HG03175 (cell line): ENCODE results near the gene USP13.
A peak's percentile ranks its signal among the peaks of the same experiment; 100 is the strongest.
"Not testable (repeated sequence)": the region's sequence is repeated elsewhere in the genome, so short reads cannot be mapped to it uniquely, and the experiment has no call there.

Experiments used
- ATAC-seq: cut with Tn5 transposase; IDR thresholded peaks from one replicate; pipeline ENCODE4 v1.9.1; 2021; ENCODE audit warnings: mild to moderate bottlenecking, moderate library complexity; ENCODE audit not compliant: unreplicated experiment

USP13 gene, protein sequence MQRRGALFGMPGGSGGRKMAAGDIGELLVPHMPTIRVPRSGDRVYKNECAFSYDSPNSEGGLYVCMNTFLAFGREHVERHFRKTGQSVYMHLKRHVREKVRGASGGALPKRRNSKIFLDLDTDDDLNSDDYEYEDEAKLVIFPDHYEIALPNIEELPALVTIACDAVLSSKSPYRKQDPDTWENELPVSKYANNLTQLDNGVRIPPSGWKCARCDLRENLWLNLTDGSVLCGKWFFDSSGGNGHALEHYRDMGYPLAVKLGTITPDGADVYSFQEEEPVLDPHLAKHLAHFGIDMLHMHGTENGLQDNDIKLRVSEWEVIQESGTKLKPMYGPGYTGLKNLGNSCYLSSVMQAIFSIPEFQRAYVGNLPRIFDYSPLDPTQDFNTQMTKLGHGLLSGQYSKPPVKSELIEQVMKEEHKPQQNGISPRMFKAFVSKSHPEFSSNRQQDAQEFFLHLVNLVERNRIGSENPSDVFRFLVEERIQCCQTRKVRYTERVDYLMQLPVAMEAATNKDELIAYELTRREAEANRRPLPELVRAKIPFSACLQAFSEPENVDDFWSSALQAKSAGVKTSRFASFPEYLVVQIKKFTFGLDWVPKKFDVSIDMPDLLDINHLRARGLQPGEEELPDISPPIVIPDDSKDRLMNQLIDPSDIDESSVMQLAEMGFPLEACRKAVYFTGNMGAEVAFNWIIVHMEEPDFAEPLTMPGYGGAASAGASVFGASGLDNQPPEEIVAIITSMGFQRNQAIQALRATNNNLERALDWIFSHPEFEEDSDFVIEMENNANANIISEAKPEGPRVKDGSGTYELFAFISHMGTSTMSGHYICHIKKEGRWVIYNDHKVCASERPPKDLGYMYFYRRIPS

GRCh38 chr3:179652447-179653095 lies at the start of gene USP13:
Gene USP13 (plus strand): TSS chr3:179653040. CDS start chr3:179653226, 186 bp downstream.
- peak; percentile 60 for ATAC-seq

DNA sequence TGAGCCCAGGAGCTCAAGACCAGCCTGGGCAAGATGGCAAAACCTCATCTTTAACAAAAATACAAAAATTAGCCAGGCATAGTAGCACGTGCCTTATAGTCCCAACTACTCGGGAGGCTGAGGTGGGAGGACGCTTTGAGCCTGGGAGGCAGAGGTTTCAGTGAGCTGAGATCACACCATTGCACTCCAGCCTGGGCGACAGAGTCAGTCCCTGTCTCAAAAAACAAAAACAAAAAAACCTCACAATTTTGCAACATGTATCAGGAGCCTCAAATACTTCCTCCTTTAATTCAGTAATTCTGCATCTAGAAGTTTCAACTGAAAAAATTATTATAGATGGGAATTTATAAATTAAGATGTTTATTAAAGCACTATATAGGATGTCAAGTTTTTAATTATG lies 49.5 kb upstream of the USP13 start:
- ATAC-seq = no peak

DNA sequence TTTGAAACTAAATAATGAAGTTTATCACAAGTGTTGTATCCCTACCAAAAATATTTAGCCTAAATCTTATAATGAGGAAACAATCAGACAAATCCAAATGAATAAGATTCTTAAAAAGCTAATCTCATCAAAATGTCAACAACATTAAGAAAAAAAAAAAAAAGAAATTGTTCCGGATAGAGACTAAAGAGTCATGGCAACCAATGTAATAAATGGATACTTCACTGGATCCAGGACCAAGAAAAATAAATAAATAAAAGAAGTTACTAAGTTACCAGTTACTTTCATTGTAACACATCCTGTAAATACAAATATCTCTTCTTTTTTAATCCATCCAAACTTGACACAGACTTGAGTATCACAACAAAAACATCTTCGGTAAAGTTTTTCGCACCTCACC lies 49.0 kb upstream of the USP13 start:
- peak; percentile 0 for ATAC-seq

DNA sequence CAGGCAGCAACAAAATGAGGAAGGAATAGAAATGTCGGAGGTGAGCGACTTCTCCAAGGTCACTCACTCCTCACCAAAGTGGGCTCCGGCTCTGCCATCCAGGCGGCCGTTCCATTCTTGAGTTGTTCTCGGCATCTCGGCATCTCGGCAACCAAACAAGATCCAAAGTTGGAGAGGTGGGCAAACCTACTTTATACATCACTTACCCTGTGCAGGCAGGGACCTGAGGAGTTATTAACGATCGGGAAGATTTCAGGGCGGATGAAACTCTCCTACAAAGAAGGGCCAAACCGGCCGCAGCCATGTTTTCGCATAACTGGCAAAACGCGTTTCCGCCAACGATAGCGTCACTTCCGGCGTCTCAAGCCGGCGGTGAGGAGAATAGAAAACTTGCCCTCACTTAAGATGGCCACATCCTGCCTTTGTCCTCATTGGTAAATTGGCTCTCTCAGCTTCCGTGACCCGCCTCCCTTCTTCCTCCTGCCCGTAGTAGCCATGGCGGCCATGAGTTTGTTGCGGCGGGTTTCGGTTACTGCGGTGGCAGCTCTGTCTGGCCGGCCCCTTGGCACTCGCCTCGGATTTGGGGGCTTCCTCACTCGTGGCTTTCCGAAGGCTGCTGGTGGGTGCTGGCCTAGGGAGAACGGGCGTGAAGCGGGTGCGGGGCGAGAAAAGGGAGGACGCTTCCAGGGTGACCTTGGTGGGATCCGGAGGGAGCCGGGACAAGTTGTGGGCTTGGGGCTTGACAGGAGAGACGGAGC lies 48.3 kb upstream of the USP13 start, which contains the start of the genes MRPL47 and NDUFB5:
MRPL47 (minus strand) TSS at position 318 of the 758 bp plus-strand sequence; CDS start at position 304, 14 bp downstream.
NDUFB5 (plus strand) TSS at position 474 of the 758 bp plus-strand sequence; CDS start at position 496, 22 bp downstream.
- ATAC-seq = peak; percentile 95

- ATAC-seq = peak; percentile 13
These were observed 46.2 kb upstream of the USP13 start for GRCh38 chr3:179606534-179607085.

DNA sequence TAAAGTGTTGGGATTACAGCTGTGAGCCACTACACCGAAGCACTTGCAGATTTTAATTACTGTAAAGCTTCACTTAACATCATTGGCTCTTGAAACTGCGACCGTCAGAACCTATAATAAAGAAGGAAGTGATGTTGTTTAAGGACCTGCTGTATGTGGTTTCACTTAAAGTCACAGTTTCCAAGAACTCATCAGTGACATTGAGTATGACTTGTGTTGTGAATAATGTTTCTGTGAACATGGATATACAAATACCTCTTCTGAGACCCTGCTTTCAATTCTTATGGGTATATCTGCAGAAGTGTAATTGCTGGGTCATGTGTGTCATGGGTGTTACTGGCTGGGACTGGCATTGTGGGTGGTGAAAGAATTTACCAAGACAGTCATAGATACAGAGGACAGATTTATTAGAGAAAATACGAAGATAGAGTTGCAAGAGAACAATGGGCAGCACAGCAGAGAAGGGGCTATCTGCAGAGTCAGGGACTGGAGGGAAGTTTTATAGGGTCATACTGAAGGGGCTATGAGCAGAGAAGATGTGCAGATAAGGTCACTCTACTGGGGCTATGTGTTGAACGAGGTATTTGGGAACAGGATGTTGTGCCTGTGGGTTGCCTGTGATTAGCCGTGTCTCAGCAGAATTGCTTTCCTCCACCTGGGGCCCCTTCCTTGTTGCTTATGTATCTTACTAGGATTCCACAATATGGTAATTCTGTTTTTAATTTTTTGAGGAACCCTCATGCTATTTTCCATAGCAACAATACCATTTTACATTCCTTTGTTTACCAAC lies 43.7 kb upstream of the USP13 start:
- ATAC-seq = peak; percentile 58

DNA sequence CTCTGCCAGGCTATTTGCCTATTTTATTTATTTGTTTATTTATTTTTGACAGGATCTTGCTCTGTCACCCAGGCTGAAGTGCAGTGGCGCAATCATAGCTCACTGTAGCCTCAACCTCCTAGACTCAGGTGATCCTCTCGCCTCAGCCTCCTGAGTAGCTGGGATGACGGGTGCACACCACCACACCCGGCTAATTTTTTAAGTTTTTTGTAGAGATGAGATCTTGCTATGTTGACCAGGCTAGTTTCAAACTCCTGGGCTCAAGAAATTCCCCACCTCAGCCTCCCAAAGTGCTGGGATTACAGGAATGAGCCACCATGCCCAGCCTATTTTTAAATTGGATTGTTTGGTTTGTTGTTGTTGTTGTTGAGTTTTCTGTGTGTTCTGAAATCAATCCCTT lies 42.8 kb upstream of the USP13 start:
- no peak for ATAC-seq

GRCh38 chr3:179613807-179614206 lies 39.0 kb upstream of the USP13 start:
- no peak for ATAC-seq

DNA sequence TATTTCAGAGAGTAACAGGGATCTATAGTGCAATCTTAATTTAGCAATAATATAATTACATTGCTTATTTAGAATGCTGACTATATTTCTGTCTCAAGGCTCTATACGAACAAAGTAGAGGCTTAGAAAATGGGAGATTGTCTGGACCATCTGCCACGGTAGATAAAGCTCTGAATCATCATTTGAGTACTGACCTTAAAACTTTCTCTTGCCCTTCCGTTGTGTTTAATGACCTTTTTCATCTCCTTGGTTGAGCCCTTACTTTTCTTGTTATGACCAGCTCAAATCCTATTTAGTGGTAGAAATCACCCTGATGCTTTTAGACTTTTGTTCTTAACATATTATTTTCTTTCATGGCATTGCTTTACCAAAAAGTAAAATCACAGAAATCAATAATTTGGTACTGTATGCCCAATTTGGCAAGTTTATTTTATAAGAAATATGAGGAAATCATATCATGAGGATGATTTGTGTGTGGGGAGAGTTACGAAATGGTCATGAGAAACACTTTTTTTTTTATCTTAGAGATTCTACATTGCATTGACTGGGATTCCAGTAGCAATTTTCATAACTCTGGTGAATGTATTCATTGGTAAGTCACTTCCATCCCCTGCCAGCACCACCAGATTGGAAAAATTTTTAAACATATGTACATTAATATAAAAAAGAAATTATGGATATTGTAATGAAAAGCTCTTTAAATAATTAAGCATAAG lies 37.2 kb upstream of the USP13 start:
- ATAC-seq = no peak

GRCh38 chr3:179622023-179622422 lies 30.8 kb upstream of the USP13 start:
- ATAC-seq = no peak

DNA sequence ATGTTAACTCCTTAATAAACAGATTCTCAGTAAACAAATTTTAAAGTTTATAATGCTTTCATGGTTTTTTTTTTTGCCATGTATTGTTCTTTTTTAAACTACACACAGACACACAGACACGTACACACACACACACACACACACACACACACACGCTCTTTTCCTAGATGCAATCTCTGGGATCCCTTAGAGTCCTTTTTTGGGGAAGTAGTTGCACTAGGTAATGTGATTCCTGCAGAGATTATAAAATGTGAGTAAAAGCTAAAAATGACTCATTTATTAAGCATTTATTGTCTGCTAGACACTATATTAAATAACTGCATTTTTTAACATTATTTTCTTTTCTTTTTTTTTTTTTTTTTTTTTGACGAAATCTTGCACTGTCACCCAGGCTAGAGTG lies 28.4 kb upstream of the USP13 start:
- no peak for ATAC-seq

DNA sequence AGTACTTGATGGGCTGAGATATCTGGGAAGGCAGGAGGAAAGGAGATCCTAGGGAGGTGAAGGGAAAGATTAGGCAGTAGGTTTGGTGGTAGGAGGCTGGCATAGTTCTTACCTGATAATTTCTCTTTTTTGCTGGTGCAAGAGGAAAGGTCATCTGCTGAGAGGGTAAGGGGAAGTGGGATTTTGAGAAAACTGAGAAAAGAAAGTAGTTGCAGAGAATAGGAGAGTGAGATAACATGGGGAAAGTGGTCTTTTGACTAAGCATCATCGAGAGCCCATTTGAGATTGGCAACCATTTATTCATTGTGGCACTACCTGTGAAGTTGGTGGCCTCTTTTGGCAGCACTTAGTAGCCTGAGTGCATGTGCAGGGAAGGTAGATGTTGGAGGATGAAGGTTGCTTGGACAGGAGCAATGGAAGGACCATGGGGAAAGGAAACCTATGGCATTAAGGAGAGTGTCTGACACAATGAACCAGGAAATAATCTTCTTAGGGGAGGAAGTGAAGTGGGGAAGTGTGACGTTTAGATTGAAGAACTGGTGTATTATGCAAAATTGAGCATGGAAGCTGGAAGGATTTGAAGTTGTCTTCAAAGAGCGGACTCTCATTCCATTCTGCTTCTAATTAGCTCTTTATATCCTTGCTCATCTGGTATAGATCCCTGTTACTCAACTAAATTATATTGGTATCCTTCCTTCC lies 21.9 kb upstream of the USP13 start:
- ATAC-seq = no peak

DNA sequence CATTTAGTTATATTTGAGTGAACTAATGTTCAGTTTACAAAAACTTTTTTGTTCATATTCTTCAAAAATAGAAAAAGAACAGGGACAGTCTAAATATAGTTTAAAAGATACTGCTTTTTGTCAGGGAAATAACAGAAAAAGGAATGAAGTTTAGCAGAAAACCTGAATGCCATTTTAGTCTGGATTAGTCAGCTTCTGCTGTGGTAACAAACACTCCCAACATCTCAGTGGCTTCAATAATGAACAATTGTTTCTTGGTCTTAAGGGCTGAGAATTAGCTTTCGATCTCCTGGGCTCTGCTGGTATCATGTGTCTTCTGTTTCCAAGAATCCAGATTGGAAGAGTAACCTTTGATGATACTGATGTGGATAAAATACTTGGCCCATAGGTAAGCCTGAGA lies 12.4 kb upstream of the USP13 start:
- ATAC-seq = no peak

GRCh38 chr3:179642871-179643270 lies 10.0 kb upstream of the USP13 start:
- no peak for ATAC-seq

DNA sequence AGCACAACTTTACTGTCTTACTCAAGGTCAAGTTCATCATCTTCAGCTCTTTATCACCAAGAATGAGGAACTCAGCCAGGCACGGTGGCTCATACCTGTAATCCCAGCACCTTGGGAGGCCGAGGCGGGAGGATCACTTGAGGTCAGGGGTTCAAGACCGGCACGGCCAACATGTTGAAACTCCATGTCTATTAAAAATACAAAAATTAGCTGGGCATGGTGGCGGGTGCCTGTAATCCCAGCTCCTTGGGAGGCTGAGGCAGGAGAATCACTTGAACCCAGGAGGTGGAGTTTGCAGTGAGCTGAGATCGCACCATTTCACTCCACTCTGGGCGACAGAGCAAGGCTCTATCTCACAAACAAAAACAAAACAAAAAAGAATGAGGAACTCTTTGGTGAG lies 9.0 kb upstream of the USP13 start:
- ATAC-seq = not testable (repeated sequence)

GRCh38 chr3:179646177-179646576 lies 6.7 kb upstream of the USP13 start:
- no peak for ATAC-seq

DNA sequence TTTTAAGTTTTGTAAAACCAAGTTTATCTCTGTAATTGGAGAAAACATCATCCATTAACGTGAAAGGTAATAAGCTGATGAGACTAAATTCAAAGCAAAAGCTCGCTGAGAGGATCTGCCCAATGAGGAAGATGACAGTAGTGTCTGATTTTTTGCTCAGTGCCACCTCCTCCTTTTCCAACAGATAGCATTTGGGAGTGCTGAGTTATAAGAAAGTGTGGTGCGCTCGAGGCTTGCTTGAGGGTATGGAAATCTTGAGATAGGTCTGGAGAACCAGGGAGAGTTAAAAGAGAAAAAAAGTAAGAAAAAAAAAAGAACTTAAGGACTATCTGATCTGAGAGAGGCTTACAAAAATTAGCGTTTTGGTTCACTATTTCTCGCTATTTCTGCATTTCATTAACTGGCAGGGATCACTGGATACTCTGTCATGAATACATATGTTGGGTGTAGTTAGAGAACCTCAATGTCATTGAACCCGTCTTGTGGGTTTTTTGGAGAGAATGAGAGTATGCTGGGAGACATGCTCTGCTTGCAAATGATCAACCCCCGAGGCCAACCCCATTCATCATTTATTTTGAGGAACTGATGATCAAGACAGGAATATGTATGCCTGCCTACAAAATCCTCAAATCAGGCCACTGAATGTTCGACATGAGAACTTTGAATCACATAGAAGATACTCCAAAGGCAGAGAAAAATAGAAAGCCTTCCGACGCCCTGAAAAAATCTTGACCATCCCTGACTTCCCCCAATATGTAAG lies 973 bp upstream of the USP13 start:
- ATAC-seq = no peak
